ENCODE results near the gene CHRNA4. TPM values are rescaled to one million over a fixed set of nuclear protein-coding genes. Genes with fewer than 3 reads are reported as not detected.

CHRNA4 gene
- total and polyA plus RNA-seq, 2 experiments from 2014 or later = 0.15 TPM; not detected in 1

DNA sequence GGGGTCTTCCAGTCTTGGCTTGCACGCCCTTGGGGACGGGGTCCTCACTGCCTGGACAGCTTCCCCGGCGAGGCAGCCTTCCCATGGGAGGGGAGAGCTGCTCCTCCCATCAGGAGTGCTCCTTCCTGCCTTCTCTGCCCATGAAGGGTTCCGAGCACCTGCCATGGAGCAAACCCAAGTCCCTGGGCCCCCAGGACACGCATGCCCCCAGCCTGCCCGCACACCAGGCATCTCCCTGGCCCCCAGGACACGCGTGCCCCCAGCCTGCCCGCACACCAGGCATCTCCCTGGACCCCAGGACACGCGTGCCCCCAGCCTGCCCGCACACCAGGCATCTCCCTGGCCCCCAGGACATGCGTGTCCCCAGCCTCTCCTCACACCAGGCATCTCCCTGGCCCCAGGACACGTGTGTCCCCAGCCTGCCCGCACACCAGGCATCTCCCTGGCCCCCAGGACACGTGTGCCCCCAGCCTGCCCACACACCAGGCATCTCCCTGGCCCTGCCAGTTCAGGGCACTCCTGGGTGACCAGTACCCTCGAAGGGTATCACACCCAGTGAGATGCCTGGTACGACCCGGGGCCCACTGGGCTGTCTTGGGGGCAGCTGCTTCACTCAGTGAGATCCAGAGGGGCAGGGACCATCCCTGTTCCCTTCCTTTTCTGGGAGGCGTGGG is 46.4 kb downstream of the CHRNA4 start:
- no peaks in the 10 kb centered on the region for H3K27me3 ChIP-seq
- H3K9me3 ChIP-seq (ENCODE audit: low read depth) = no peaks in the 10 kb centered on the region
- TF ChIP-seq, protein P1, sequence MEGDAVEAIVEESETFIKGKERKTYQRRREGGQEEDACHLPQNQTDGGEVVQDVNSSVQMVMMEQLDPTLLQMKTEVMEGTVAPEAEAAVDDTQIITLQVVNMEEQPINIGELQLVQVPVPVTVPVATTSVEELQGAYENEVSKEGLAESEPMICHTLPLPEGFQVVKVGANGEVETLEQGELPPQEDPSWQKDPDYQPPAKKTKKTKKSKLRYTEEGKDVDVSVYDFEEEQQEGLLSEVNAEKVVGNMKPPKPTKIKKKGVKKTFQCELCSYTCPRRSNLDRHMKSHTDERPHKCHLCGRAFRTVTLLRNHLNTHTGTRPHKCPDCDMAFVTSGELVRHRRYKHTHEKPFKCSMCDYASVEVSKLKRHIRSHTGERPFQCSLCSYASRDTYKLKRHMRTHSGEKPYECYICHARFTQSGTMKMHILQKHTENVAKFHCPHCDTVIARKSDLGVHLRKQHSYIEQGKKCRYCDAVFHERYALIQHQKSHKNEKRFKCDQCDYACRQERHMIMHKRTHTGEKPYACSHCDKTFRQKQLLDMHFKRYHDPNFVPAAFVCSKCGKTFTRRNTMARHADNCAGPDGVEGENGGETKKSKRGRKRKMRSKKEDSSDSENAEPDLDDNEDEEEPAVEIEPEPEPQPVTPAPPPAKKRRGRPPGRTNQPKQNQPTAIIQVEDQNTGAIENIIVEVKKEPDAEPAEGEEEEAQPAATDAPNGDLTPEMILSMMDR (IDR thresholded peaks at IDR 0.05; ENCODE audit: low read depth, low read length) = no peak
- H3K27ac ChIP-seq = no peak overlapping the region
- DNase-seq (ENCODE audit: low read depth in 1 of 2, low spot score in 1 of 2) = no peak
- no peaks in the 10 kb centered on the region for H3K4me1 ChIP-seq (ENCODE audit: low read depth)
- no peak overlapping the region for H3K4me3 ChIP-seq
- no peaks in the 10 kb centered on the region for H3K36me3 ChIP-seq

DNA sequence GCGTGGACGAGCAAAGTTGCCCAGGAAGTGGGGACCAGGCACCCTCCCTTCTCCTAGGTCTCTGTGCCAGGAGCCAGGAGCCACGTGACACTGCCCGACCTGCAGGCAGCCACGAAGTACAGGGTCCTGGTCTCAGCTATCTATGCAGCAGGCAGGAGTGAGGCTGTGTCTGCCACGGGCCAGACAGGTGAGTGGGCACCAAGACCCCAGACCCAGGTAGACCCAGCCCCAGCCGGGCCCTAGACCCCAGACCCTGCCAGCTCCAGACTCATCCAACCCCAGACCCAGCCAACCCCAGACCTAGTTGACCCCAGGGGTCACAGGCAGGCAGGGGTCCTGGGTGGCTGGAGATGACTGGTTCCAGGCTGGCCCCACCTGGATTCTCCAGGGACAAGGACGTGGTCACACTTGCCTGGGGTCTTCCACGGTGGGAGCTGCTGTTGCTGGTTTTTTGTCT is 47.1 kb downstream of the CHRNA4 start:
- Histone ChIP-seq H3K27ac (no peak overlapping the region), H3K9me3 (ENCODE audit: low read depth) (no peaks in the 10 kb centered on the region), H3K27me3 (no peaks in the 10 kb centered on the region), H3K4me3 (no peak overlapping the region), H3K36me3 (no peaks in the 10 kb centered on the region), H3K4me1 (ENCODE audit: low read depth) (no peaks in the 10 kb centered on the region)
- TF ChIP-seq, protein P1 (IDR thresholded peaks at IDR 0.05; ENCODE audit: low read depth, low read length) = no peak
- no peak for DNase-seq (ENCODE audit: low read depth in 1 of 2, low spot score in 1 of 2)

DNA sequence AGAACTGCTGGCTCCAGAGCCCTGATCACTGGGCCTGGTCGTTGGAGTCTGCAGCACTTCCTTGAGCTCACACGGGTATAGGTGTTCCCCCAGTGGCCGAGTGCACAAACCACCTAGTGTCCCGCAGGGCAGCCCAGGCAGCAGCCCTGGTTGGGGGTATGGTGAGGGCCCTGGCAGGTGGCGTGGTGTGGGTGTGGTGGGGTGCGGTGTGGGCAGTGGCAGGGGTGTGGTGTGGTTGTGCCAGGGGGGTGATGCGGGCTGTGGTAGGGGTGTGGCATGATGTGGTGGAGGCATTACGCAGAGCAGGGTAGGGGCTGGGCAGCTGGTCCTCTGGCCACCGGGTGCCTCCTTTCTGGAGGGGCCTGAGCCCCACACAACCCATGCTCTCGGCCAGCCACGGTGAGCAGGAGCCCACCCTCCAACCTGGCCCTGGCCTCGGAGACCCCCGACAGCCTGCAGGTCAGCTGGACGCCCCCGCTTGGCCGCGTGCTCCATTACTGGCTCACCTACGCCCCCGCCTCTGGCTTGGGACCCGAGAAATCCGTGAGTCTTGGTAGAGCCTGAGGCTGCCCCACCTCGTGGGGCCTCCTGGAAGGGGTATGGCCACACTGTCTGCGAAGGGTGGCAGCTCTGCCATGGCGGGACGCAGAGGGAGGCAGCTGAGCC is 47.7 kb downstream of the CHRNA4 start:
- Histone ChIP-seq H3K27ac (no peak overlapping the region), H3K9me3 (ENCODE audit: low read depth) (no peaks in the 10 kb centered on the region), H3K36me3 (no peaks in the 10 kb centered on the region), H3K4me3 (no peak overlapping the region), H3K27me3 (no peaks in the 10 kb centered on the region), H3K4me1 (ENCODE audit: low read depth) (no peaks in the 10 kb centered on the region)
- TF ChIP-seq, protein P1 (IDR thresholded peaks at IDR 0.05; ENCODE audit: low read depth, low read length) = no peak
- DNase-seq (ENCODE audit: low read depth in 1 of 2, low spot score in 1 of 2) = no peak

DNA sequence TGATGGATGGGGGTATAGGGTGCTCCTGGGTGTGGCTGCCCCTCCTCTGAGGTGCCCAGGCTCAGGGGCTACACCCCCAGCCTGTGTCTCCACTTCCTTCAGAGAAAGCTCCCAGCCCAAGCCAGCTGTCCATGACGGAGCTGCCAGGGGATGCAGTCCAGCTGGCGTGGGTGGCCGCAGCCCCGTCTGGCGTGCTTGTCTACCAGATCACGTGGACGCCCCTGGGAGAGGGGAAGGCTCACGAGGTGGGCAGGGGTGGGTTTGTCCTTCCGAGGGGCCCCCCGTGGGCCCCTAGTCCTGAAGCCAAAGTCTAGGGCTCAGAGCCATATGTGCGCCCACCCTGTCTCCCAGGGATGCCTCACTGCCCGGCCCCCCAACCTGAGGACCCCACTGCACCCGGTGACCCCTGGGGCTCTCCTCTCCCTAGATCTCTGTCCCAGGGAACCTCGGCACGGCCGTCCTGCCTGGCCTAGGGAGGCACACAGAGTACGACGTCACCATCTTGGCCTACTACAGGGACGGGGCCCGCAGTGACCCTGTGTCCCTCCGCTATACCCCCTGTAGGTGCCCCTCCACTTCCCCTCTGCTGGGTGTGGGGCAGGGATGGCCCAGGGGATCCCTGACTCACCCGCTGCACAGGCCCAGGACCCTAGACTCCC is 48.3 kb downstream of the CHRNA4 start:
- Histone ChIP-seq H3K4me1 (ENCODE audit: low read depth) (no peaks in the 10 kb centered on the region), H3K9me3 (ENCODE audit: low read depth) (no peaks in the 10 kb centered on the region), H3K4me3 (no peak overlapping the region), H3K27ac (no peak overlapping the region), H3K27me3 (no peaks in the 10 kb centered on the region), H3K36me3 (no peaks in the 10 kb centered on the region)
- DNase-seq (ENCODE audit: low read depth in 1 of 2, low spot score in 1 of 2) = peak in 1 of 2 donors; percentile 28
- TF ChIP-seq, protein P1 (IDR thresholded peaks at IDR 0.05; ENCODE audit: low read depth, low read length) = no peak

DNA sequence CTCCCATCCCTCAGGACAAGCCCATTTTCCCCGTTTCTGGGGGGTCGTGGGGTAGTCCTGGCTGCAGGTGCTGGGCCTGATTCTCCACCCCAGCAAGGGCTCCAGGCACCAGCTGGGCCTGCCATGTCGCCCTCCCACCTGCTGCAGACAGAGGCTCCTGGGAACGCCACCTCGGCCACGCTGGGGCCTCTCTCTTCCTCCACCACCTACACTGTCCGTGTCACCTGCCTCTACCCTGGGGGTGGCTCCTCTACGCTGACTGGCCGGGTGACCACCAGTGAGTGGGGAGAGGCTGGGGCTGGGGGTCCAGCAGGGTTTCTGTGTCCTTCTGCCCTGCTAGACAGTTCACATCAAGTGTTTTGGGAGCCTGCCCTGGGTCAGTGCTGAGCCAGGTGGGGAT is 48.9 kb downstream of the CHRNA4 start:
- TF ChIP-seq, protein P1 (IDR thresholded peaks at IDR 0.05; ENCODE audit: low read depth, low read length) = no peak
- H3K4me3 ChIP-seq = no peak overlapping the region
- H3K36me3 ChIP-seq = no peaks in the 10 kb centered on the region
- H3K27me3 ChIP-seq = no peaks in the 10 kb centered on the region
- H3K9me3 ChIP-seq (ENCODE audit: low read depth) = no peaks in the 10 kb centered on the region
- DNase-seq (ENCODE audit: low read depth in 1 of 2, low spot score in 1 of 2) = no peak
- no peak overlapping the region for H3K27ac ChIP-seq
- H3K4me1 ChIP-seq (ENCODE audit: low read depth) = no peaks in the 10 kb centered on the region
